Spleen (tissue), 7 donors: Measurements from ENCODE around the gene MCRIP1.

Source experiments
- POLR2A ChIP-seq, 3 donors: fragments of 450-650 bp; IDR thresholded peaks; one replicate each; pipeline ENCODE4 v1.5.1; 2017; ENCODE audit warnings: antibody characterized with exemption in 3 of 3, mild to moderate bottlenecking in 1 of 3
- POLR2AphosphoS5 ChIP-seq, 3 donors: sonication (generic); formaldehyde crosslinking; IDR thresholded peaks; one replicate each; pipeline ENCODE4 v1.5.1; 2017; ENCODE audit warnings: antibody characterized with exemption in 3 of 3
- TF ChIP-seq, protein P1 (sequence below), 11 experiments: fragments of 200-600 bp in 7 of 11; fragments of 450-650 bp in 4 of 11; sonication (generic) in 4 of 11; IDR thresholded peaks in 8 of 11; conservative IDR thresholded peaks in 3 of 11; 1 replicate in 7 of 11; 2 replicates in 4 of 11; pipeline versions ENCODE4 v1.4.0 to v1.8.0; 2016 to 2021; ENCODE audit warnings: antibody characterized with exemption in 11 of 11, inconsistent platforms in 4 of 11, mild to moderate bottlenecking in 1 of 11
- donor health status: DM: no; HTN: no; CAD: no; lungs with moderate emphysema.
- donor health status: DM: no; HTN: no; CAD: no.
- donor health status: DM: no; HTN: no; CAD: no.

DNA sequence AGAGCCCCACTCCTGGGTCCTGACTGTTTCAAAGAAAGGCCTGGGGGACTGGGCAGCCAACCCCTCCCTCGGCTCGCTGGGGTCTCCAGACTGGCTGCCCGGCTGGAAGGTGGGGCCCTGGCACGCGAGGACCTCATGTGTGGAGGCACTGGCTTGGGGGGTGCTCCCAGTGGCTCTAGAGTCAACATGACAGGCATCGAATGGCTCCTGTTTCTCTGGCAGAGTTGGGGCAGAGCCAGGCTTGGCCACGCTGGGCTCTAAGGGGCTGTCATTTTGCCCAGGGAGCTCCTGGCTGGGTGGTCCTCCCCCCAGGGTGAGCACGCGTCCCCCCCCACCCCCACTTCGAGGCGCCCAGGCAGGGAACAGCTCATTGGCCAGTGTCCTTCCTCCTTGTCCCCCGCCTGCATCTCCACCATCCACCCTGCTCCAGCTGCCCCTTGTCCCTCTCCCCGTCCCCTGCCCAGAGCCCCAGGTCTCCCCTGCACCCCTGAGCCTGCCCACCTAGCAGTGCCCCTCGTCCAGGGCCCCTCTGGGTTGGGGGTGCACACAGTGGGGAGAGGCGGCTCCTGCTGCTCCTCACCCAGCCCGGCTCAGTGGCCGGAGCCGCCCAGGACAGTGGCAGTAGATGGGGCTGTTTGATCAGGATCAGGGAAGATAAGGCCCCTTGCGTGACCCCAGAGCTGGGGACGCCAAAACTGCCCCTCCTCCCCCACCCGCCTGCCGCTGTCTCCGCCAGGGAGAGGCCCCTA, 26.5 kb downstream of the MCRIP1 start:
- TF ChIP-seq, protein P1, sequence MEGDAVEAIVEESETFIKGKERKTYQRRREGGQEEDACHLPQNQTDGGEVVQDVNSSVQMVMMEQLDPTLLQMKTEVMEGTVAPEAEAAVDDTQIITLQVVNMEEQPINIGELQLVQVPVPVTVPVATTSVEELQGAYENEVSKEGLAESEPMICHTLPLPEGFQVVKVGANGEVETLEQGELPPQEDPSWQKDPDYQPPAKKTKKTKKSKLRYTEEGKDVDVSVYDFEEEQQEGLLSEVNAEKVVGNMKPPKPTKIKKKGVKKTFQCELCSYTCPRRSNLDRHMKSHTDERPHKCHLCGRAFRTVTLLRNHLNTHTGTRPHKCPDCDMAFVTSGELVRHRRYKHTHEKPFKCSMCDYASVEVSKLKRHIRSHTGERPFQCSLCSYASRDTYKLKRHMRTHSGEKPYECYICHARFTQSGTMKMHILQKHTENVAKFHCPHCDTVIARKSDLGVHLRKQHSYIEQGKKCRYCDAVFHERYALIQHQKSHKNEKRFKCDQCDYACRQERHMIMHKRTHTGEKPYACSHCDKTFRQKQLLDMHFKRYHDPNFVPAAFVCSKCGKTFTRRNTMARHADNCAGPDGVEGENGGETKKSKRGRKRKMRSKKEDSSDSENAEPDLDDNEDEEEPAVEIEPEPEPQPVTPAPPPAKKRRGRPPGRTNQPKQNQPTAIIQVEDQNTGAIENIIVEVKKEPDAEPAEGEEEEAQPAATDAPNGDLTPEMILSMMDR (IDR thresholded peaks at IDR 0.05 in 8 of 11, conservative IDR thresholded peaks at IDR 0.05 in 3 of 11): no peak
- no peak for TF ChIP-seq POLR2AphosphoS5 (IDR thresholded peaks at IDR 0.05)
- no peak for TF ChIP-seq POLR2A (IDR thresholded peaks at IDR 0.05)
